ENCODE results near the gene KCNQ1.
"Not testable (repeated sequence)": the region's sequence is repeated elsewhere in the genome, so short reads cannot be mapped to it uniquely, and the experiment has no call there.

The KCNQ1 gene

GRCh38 chr11:2477936-2478335 is 33.1 kb downstream of the KCNQ1 start:
- no peak for DNase-seq

- not testable (repeated sequence) for DNase-seq
Measured at GRCh38 chr11:2480067-2480873, 35.5 kb downstream of the KCNQ1 start.

- DNase-seq = no peak
Measured at GRCh38 chr11:2480874-2481220, 36.0 kb downstream of the KCNQ1 start.

GRCh38 chr11:2481253-2481652 is 36.4 kb downstream of the KCNQ1 start:
- no peak for DNase-seq

GRCh38 chr11:2482204-2482603 is 37.4 kb downstream of the KCNQ1 start:
- DNase-seq = no peak

- no peak for DNase-seq
Measured at GRCh38 chr11:2482745-2483144, 37.9 kb downstream of the KCNQ1 start.

- no peak for DNase-seq
Measured at GRCh38 chr11:2483426-2483825, 38.6 kb downstream of the KCNQ1 start.

- no peak for DNase-seq
Measured at GRCh38 chr11:2484576-2485125, 39.8 kb downstream of the KCNQ1 start.

- DNase-seq = no peak
Measured at GRCh38 chr11:2488004-2488403, 43.2 kb downstream of the KCNQ1 start.

- no peak for DNase-seq
Measured at GRCh38 chr11:2489083-2489482, 44.3 kb downstream of the KCNQ1 start.

- not testable (repeated sequence) for DNase-seq
Measured at GRCh38 chr11:2497951-2498350, 53.1 kb downstream of the KCNQ1 start.

- DNase-seq = no peak
Measured at GRCh38 chr11:2498750-2499149, 53.9 kb downstream of the KCNQ1 start.

- no peak for DNase-seq
Measured at GRCh38 chr11:2507212-2507901, 62.5 kb downstream of the KCNQ1 start.

- DNase-seq = no peak
Measured at GRCh38 chr11:2507945-2508749, 63.3 kb downstream of the KCNQ1 start.

- no peak for DNase-seq
Measured at GRCh38 chr11:2508793-2509192, 64.0 kb downstream of the KCNQ1 start.

GRCh38 chr11:2509481-2510001 is 64.7 kb downstream of the KCNQ1 start:
- DNase-seq = no peak

- no peak for DNase-seq
Measured at GRCh38 chr11:2510626-2511402, 66.0 kb downstream of the KCNQ1 start.

GRCh38 chr11:2511421-2512369 is 66.9 kb downstream of the KCNQ1 start:
- DNase-seq = no peak

- no peak for DNase-seq
Measured at GRCh38 chr11:2512431-2513407, 67.9 kb downstream of the KCNQ1 start.

- no peak for DNase-seq
Measured at GRCh38 chr11:2513441-2513840, 68.6 kb downstream of the KCNQ1 start.

Data from stimulated activated CD4-positive, alpha-beta T cell treated with anti-CD3 and anti-CD28 coated beads, Interleukin-4, amount 100 ng/mL, for 24 hours (primary cell).